Endothelial cell of umbilical vein (primary cell): ENCODE measurements around the gene TMEM237. TPM values are rescaled to one million over a fixed set of nuclear protein-coding genes. Genes with fewer than 3 reads are reported as not detected.
A peak's percentile ranks its signal among the peaks of the same experiment; 100 is the strongest.

Source experiments
- BruUV-seq: library from RNA; stranded (reverse); fragments of 400-500 nt; replicated peaks from 2 replicates; lab custom pipeline; 2021; lab: Mats Ljungman, UMichigan
- CTCF ChIA-PET: fragments of 300-600, 350-600 bp; sonication (Branson Sonifier 250); formaldehyde crosslinking; loops from one replicate; lab custom pipeline; 2021; ENCODE audit warnings: antibody characterized with exemption, inconsistent platforms; lab: Charles Lee
- POLR2A ChIA-PET: fragments of 300-600, 350-600 bp; sonication (Branson Sonifier 250); formaldehyde crosslinking; loops from one replicate; lab custom pipeline; 2021; ENCODE audit warnings: antibody characterized with exemption, inconsistent platforms; lab: Charles Lee
- DNase-seq: peaks from one replicate; pipeline ENCODE4 v3.0.0-alpha.2; 2011; ENCODE audit warnings: low read depth, low spot score
- FAIRE-seq: peaks from 2 replicates; lab custom pipeline; 2011; peaks lifted over from hg19 to GRCh38; lab: Jason Lieb, UNC
- H2AFZ ChIP-seq: 2 replicates; pipeline ENCODE4 v1.6.0; 2012; ENCODE audit warnings: low read depth, low read length, control low read depth, inconsistent platforms
- H3K27ac ChIP-seq: 2 replicates; pipeline ENCODE4 v1.5.1; 2011; ENCODE audit warnings: low read depth, mild to moderate bottlenecking, control low read depth, low read length, moderate library complexity; ENCODE audit not compliant: insufficient read depth
- H3K27me3 ChIP-seq, 2 experiments: 2 replicates each; pipeline versions ENCODE4 v1.6.0 to v1.6.1; 2011; ENCODE audit warnings: low read length in 2 of 2, mixed read lengths in 1 of 2; ENCODE audit not compliant: control insufficient read depth in 2 of 2, insufficient read depth in 2 of 2
- H3K36me3 ChIP-seq, 2 experiments: 2 replicates in 1 of 2; 3 replicates in 1 of 2; pipeline ENCODE4 v1.5.1; 2011; ENCODE audit warnings: low read length in 2 of 2, mild to moderate bottlenecking in 1 of 2, moderate library complexity in 1 of 2; ENCODE audit not compliant: control insufficient read depth in 2 of 2, insufficient read depth in 2 of 2; ENCODE audit errors: extremely low read depth in 1 of 2
- H3K4me1 ChIP-seq: 3 replicates; pipeline ENCODE4 v1.5.1; 2011; ENCODE audit warnings: mild to moderate bottlenecking, low read length; ENCODE audit not compliant: control insufficient read depth, insufficient read depth; ENCODE audit errors: extremely low read depth
- H3K4me2 ChIP-seq: 2 replicates; pipeline ENCODE4 v1.6.1; 2011; ENCODE audit warnings: low read length, control low read depth, mixed read lengths; ENCODE audit not compliant: insufficient read depth
- H3K4me3 ChIP-seq, 3 experiments: fragments of 200-600 bp in 1 of 3; sonication (generic), shearing (Covaris generic) in 1 of 3; replicated peaks in 1 of 3; 2 replicates each; pipeline ENCODE4 v1.5.1; 2011 to 2016; ENCODE audit warnings: control low read depth in 3 of 3, low read length in 3 of 3, mild to moderate bottlenecking in 2 of 3, inconsistent platforms in 1 of 3, low read depth in 1 of 3, moderate library complexity in 1 of 3; ENCODE audit not compliant: insufficient read depth in 1 of 3
- H3K79me2 ChIP-seq: 2 replicates; pipeline ENCODE4 v1.6.0; 2012; ENCODE audit warnings: low read length, inconsistent platforms; ENCODE audit not compliant: control insufficient read depth, insufficient read depth
- H3K9ac ChIP-seq: replicated peaks from 2 replicates; pipeline ENCODE3; 2011; ENCODE audit warnings: low read length, control low read depth; ENCODE audit not compliant: insufficient read depth; ENCODE audit errors: extremely low read depth
- H3K9me1 ChIP-seq: replicated peaks from 3 replicates; pipeline ENCODE4 v1.6.0; 2011; ENCODE audit warnings: mild to moderate bottlenecking, low read length; ENCODE audit not compliant: control insufficient read depth, insufficient read depth; ENCODE audit errors: extremely low read depth
- H3K9me3 ChIP-seq: replicated peaks from 2 replicates; pipeline ENCODE4 v1.5.1; 2012; ENCODE audit warnings: low read length, inconsistent platforms; ENCODE audit not compliant: control insufficient read depth, insufficient read depth
- H4K20me1 ChIP-seq: replicated peaks from 2 replicates; pipeline ENCODE3; 2011; ENCODE audit warnings: mild to moderate bottlenecking, low read length; ENCODE audit not compliant: control insufficient read depth, insufficient read depth; ENCODE audit errors: extremely low read depth
- CTCF ChIP-seq, 2 donors: IDR thresholded peaks; 1 replicate in 1 of 2; 2 replicates in 1 of 2; pipeline ENCODE4 v1.5.1; 2011; ENCODE audit warnings: low read length in 2 of 2, mild to moderate bottlenecking in 2 of 2, moderate library complexity in 2 of 2, control low read depth in 1 of 2, inconsistent platforms in 1 of 2, low read depth in 1 of 2; ENCODE audit not compliant: insufficient read depth in 1 of 2; ENCODE audit errors: extremely low read depth in 1 of 2
- FOS ChIP-seq: IDR thresholded peaks from 2 replicates; pipeline ENCODE4 v1.6.1; 2011; ENCODE audit warnings: mild to moderate bottlenecking, low read length, moderate library complexity, borderline replicate concordance; ENCODE audit not compliant: insufficient read depth
- MYC ChIP-seq: IDR thresholded peaks from one replicate; pipeline ENCODE4 v1.6.1; 2011; ENCODE audit warnings: mild to moderate bottlenecking, low read depth, low read length
- dilution Hi-C: fragments of 300-500 bp; cut with MboI; formaldehyde crosslinking; loops from one replicate; pipeline ENCODE4 v1.15.0; 2019; ENCODE audit warnings: low sequenced_read_pairs; ENCODE audit not compliant: extremely low pct_ligation_motif_present
- intact Hi-C: fragments of 100-400 bp; cut with micrococcal nuclease; formaldehyde crosslinking; loops from one replicate; pipeline ENCODE4 v1.10.0; 2022
- polyA plus RNA-seq, 4 experiments: library from polyadenylated mRNA; depleted of rRNA in 3 of 4; stranded (reverse) in 3 of 4; unstranded in 1 of 4; fragments of >200 nt; gene quantifications; 2 replicates each; pipeline versions ENCODE4 v1.2.1 to v1.2.3, GENCODE V29; 2011 to 2012; ENCODE audit warnings: missing spikeins in 1 of 4
- total RNA-seq: library from RNA; stranded (reverse); gene quantifications from 2 replicates; pipeline ENCODE4 v1.2.3, GENCODE V29; 2021

The TMEM237 gene
- total and polyA plus RNA-seq, 2 donors (not counting 3 experiments of a cell fraction or from before 2014, with no cell fraction given), result 41.2 to 64.7 TPM

GRCh38 chr2:201618744-201619662 is 24.3 kb downstream of the TMEM237 start:
- Histone ChIP-seq H3K4me1 (peaks cover 26% of the 10 kb centered on the region), H2AFZ (peak overlapping the region; percentile 81), H3K27me3 (peaks cover 0 to 2% of the 10 kb centered on the region in 2 experiments), H3K36me3 (no peaks in the 10 kb centered on the region), H3K9me1 (no peaks in the 10 kb centered on the region), H3K4me3 (no peak overlapping the region), H3K27ac (no peak overlapping the region), H4K20me1 (no peaks in the 10 kb centered on the region), H3K9me3 (no peaks in the 10 kb centered on the region), H3K9ac (no peak overlapping the region), H3K4me2 (no peak overlapping the region), H3K79me2 (no peaks in the 10 kb centered on the region)
- TF ChIP-seq FOS (no peak), CTCF (IDR thresholded peaks at IDR 0.05; ENCODE audit: extremely low read depth in 1 of 2, insufficient read depth in 1 of 2, low read depth in 1 of 2, low read length in 2 of 2) (peak; percentile 18 to 27), MYC (no peak)
- dilution Hi-C loops (no loop called here), intact Hi-C loops (no loop called here)
- ChIA-PET POLR2A (interaction anchor here (1.4 kb wide), 1 partner anchor 11 kb away, joined by 3 read pairs; no protein-coding TSS in a partner anchor), CTCF (interaction anchor here (1.4 kb wide), 2 partner anchors 89 to 168 kb away, joined by 3 to 4 read pairs; partner anchors contain the start of genes STRADB and TRAK2)
- BruUV-seq, result no TSS peak
- peak; percentile 65 for DNase-seq
- FAIRE-seq, result no peak
